HEK293 (cell line): Measurements from ENCODE around the gene STARD4.

Experiments used
- CTCF ChIA-PET: fragments of 350-600 bp; formaldehyde crosslinking; extraction: SDS; loops from one replicate; lab custom pipeline; 2021; ENCODE audit warnings: antibody characterized with exemption; lab: Yijun Ruan, JAX
- POLR2A ChIA-PET: fragments of 300-600 bp; formaldehyde crosslinking; extraction: SDS; loops from one replicate; lab custom pipeline; 2020; ENCODE audit warnings: antibody characterized with exemption, inconsistent platforms; lab: Yijun Ruan, JAX
- H3K27ac ChIP-seq: fragments of 200-500 bp; sonication (Bioruptor generic); 2 replicates; pipeline ENCODE4 v1.5.1; 2014; ENCODE audit warnings: low read depth, low read length, control low read depth, inconsistent platforms; ENCODE audit errors: extremely low read depth
- H3K36me3 ChIP-seq, 2 experiments: fragments of 200-500 bp in 1 of 2; sonication (Bioruptor generic) in 1 of 2; 1 replicate in 1 of 2; 2 replicates in 1 of 2; pipeline ENCODE4 v1.5.1; 2014 to 2017; ENCODE audit warnings: inconsistent platforms in 2 of 2, low read length in 2 of 2; ENCODE audit not compliant: control insufficient read depth in 2 of 2, insufficient read depth in 1 of 2
- H3K4me1 ChIP-seq: fragments of 200-500 bp; sonication (Bioruptor generic); 2 replicates; pipeline ENCODE4 v1.5.1; 2014; ENCODE audit warnings: mild to moderate bottlenecking, low read length, inconsistent platforms; ENCODE audit not compliant: control insufficient read depth, insufficient read depth
- H3K4me3 ChIP-seq: 2 replicates; pipeline ENCODE4 v1.5.1; 2011; ENCODE audit warnings: low read depth, mild to moderate bottlenecking, control low read depth, low read length, moderate library complexity
- H3K9me3 ChIP-seq: fragments of 200-500 bp; sonication (Bioruptor generic); 2 replicates; pipeline ENCODE4 v1.5.1; 2014; ENCODE audit warnings: low read depth, low read length, inconsistent platforms; ENCODE audit not compliant: control insufficient read depth, insufficient read depth
- MEIS1 ChIP-seq: sonication (generic); formaldehyde crosslinking; IDR thresholded peaks from 2 replicates; pipeline ENCODE4 v1.8.1; 2022; ENCODE audit warnings: missing genetic modification reagents, mild to moderate bottlenecking, borderline replicate concordance
- ZBTB17 ChIP-seq: fragments of 450-650 bp; formaldehyde crosslinking; IDR thresholded peaks from 2 replicates; pipeline ENCODE4 v1.5.1; 2016; ENCODE audit warnings: missing biosample characterization, missing genetic modification characterization
- ZFP69B ChIP-seq: fragments of 450-650 bp; formaldehyde crosslinking; IDR thresholded peaks from 2 replicates; pipeline ENCODE4 v1.5.1; 2016; ENCODE audit warnings: missing biosample characterization, missing genetic modification characterization
- ZNF19 ChIP-seq: fragments of 450-650 bp; formaldehyde crosslinking; IDR thresholded peaks from 2 replicates; pipeline ENCODE4; 2016; ENCODE audit warnings: missing biosample characterization, missing genetic modification characterization, low read depth
- ZNF211 ChIP-seq: fragments of 450-650 bp; formaldehyde crosslinking; IDR thresholded peaks from 2 replicates; pipeline ENCODE4 v1.5.1; 2016; ENCODE audit warnings: low read depth, missing biosample characterization, missing genetic modification characterization
- ZNF221 ChIP-seq: fragments of 450-650 bp; formaldehyde crosslinking; IDR thresholded peaks from 2 replicates; pipeline ENCODE4 v1.5.1; 2017; ENCODE audit warnings: missing biosample characterization, missing genetic modification characterization, borderline replicate concordance
- ZNF555 ChIP-seq: fragments of 450-650 bp; formaldehyde crosslinking; conservative IDR thresholded peaks from 2 replicates; pipeline ENCODE4 v1.5.1; 2017; ENCODE audit warnings: missing biosample characterization, mild to moderate bottlenecking, missing genetic modification characterization, inconsistent platforms
- ZNF701 ChIP-seq: fragments of 450-650 bp; formaldehyde crosslinking; IDR thresholded peaks from 2 replicates; pipeline ENCODE4 v1.5.1; 2016; ENCODE audit warnings: missing biosample characterization, missing genetic modification characterization
- TF ChIP-seq, protein P1 (sequence below): fragments of 450-650 bp; formaldehyde crosslinking; IDR thresholded peaks from 2 replicates; pipeline ENCODE4 v1.5.1; 2016; ENCODE audit warnings: missing biosample characterization, missing genetic modification characterization, borderline replicate concordance
- TF ChIP-seq, protein P2 (sequence below): fragments of 450-650 bp; formaldehyde crosslinking; IDR thresholded peaks from 2 replicates; pipeline ENCODE4 v1.5.0; 2017; ENCODE audit warnings: missing biosample characterization, missing genetic modification characterization, borderline replicate concordance
- TF ChIP-seq, protein P3 (sequence below): fragments of 450-650 bp; formaldehyde crosslinking; IDR thresholded peaks from 2 replicates; pipeline ENCODE4 v1.5.1; 2016; ENCODE audit warnings: missing biosample characterization, missing genetic modification characterization
- TF ChIP-seq, protein P4 (sequence below): fragments of 450-650 bp; formaldehyde crosslinking; IDR thresholded peaks from 2 replicates; pipeline ENCODE4 v1.5.1; 2016; ENCODE audit warnings: missing biosample characterization, missing genetic modification characterization

Gene STARD4

DNA sequence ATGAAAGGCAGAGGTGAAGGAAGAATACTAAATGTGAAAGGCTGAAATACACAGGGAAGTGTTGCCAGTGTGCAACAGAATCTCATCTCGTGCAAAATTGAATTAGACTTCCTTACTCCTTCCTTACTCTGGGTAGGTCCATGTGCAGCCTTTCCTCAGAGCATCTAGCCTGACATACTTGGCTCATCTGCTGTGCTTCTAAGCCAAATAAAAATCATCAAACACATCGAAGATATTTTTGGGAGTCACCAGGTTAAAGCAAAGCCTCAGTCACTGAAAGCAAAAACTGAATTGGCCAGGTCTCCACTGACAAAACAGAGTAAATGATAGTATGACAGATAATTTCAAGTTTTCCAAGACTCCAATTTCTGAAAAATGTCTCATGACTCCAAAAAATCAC lies 19.3 kb downstream of the STARD4 start (continued):
- TF ChIP-seq, protein P1, sequence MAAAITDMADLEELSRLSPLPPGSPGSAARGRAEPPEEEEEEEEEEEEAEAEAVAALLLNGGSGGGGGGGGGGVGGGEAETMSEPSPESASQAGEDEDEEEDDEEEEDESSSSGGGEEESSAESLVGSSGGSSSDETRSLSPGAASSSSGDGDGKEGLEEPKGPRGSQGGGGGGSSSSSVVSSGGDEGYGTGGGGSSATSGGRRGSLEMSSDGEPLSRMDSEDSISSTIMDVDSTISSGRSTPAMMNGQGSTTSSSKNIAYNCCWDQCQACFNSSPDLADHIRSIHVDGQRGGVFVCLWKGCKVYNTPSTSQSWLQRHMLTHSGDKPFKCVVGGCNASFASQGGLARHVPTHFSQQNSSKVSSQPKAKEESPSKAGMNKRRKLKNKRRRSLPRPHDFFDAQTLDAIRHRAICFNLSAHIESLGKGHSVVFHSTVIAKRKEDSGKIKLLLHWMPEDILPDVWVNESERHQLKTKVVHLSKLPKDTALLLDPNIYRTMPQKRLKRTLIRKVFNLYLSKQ (tag by site-specific recombination) = no peak
- TF ChIP-seq ZNF19 = no peak

DNA sequence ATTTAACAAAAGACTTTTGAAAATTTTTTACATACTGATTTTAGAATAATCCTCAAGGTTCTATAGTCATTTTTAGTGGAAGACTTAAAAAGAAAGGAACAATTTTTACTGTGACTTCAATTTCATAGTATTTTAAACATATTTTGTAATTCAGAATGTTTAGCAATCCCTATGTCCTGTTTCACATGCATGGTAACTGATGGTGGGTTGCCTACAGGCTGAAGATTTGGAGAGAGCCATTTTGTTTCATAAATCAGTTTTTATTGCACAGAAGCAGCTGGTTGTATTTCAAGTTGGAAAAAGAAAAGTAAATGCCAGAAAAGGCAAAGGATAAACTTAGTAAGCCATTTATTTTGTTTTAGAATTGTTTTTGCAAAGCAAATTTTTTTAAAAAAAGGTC lies 24.0 kb downstream of the STARD4 start:
- TF ChIP-seq ZNF555 (tag by site-specific recombination) (no peak), ZFP69B (tag by site-specific recombination) (no peak), ZNF221 (tag by site-specific recombination) (no peak), ZNF701 (tag by site-specific recombination) (no peak)
- H3K4me3 ChIP-seq = no peak overlapping the region
- CTCF ChIA-PET = no interaction called here
- no peak overlapping the region for H3K27ac ChIP-seq
- H3K36me3 ChIP-seq = no peaks in the 10 kb centered on the region
- no peaks in the 10 kb centered on the region for H3K9me3 ChIP-seq
- POLR2A ChIA-PET = no interaction called here
- H3K4me1 ChIP-seq = no peaks in the 10 kb centered on the region

DNA sequence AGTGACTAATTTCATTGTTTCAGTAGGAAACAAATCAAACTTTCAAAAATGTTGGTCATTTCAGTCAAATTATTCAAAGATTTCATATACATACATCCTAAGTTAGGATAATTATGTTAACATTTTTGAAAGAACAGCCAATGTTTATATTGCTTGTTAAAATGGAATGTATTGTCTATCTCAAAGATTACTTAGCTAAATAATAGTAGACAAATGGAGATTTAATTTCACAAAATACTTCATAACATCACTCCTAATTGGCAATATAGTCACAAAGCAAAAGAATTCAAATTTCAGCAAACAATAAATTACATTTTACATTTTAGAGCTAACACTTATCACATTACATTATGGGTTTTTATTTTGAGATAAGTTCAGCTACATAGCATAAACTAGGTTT lies 25.4 kb downstream of the STARD4 start:
- Histone ChIP-seq H3K9me3 (no peaks in the 10 kb centered on the region), H3K4me1 (no peaks in the 10 kb centered on the region), H3K36me3 (no peaks in the 10 kb centered on the region), H3K4me3 (no peak overlapping the region), H3K27ac (no peak overlapping the region)
- TF ChIP-seq ZBTB17 (tag by site-specific recombination) (no peak), ZNF211 (tag by site-specific recombination) (no peak), MEIS1 (CRISPR knock-in tag) (no peak)
- TF ChIP-seq, protein P2, sequence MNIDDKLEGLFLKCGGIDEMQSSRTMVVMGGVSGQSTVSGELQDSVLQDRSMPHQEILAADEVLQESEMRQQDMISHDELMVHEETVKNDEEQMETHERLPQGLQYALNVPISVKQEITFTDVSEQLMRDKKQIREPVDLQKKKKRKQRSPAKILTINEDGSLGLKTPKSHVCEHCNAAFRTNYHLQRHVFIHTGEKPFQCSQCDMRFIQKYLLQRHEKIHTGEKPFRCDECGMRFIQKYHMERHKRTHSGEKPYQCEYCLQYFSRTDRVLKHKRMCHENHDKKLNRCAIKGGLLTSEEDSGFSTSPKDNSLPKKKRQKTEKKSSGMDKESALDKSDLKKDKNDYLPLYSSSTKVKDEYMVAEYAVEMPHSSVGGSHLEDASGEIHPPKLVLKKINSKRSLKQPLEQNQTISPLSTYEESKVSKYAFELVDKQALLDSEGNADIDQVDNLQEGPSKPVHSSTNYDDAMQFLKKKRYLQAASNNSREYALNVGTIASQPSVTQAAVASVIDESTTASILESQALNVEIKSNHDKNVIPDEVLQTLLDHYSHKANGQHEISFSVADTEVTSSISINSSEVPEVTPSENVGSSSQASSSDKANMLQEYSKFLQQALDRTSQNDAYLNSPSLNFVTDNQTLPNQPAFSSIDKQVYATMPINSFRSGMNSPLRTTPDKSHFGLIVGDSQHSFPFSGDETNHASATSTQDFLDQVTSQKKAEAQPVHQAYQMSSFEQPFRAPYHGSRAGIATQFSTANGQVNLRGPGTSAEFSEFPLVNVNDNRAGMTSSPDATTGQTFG (tag by site-specific recombination) = no peak
- TF ChIP-seq, protein P3, sequence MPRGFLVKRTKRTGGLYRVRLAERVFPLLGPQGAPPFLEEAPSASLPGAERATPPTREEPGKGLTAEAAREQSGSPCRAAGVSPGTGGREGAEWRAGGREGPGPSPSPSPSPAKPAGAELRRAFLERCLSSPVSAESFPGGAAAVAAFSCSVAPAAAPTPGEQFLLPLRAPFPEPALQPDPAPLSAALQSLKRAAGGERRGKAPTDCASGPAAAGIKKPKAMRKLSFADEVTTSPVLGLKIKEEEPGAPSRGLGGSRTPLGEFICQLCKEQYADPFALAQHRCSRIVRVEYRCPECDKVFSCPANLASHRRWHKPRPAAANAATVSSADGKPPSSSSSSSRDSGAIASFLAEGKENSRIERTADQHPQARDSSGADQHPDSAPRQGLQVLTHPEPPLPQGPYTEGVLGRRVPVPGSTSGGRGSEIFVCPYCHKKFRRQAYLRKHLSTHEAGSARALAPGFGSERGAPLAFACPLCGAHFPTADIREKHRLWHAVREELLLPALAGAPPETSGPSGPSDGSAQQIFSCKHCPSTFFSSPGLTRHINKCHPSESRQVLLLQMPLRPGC (tag by site-specific recombination) = no peak
- TF ChIP-seq, protein P4, sequence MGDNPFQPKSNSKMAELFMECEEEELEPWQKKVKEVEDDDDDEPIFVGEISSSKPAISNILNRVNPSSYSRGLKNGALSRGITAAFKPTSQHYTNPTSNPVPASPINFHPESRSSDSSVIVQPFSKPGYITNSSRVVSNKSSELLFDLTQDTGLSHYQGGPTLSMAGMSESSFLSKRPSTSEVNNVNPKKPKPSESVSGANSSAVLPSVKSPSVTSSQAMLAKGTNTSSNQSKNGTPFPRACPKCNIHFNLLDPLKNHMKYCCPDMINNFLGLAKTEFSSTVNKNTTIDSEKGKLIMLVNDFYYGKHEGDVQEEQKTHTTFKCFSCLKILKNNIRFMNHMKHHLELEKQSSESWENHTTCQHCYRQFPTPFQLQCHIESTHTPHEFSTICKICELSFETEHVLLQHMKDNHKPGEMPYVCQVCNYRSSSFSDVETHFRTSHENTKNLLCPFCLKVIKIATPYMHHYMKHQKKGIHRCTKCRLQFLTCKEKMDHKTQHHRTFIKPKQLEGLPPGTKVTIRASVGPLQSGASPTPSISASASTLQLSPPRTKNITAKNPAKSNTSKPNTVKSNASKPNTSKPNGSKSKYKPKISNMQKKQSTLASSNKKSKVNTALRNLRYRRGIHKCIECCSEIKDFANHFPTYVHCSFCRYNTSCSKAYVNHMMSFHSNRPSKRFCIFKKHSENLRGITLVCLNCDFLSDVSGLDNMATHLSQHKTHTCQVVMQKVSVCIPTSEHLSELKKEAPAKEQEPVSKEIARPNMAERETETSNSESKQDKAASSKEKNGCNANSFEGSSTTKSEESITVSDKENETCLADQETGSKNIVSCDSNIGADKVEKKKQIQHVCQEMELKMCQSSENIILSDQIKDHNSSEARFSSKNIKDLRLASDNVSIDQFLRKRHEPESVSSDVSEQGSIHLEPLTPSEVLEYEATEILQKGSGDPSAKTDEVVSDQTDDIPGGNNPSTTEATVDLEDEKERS (tag by site-specific recombination) = no peak
- ChIA-PET CTCF (interaction anchor here (0.9 kb wide), 1 partner anchor 9 kb away, joined by 4 read pairs; no protein-coding TSS in a partner anchor), POLR2A (no interaction called here)
